Gastrocnemius medialis (tissue), 4 donors: ENCODE measurements around the gene MED27. TPM values are rescaled to one million over a fixed set of nuclear protein-coding genes. Genes with fewer than 3 reads are reported as not detected.

Experiments
- ATAC-seq, 2 donors: fragments of 150-250 bp; one replicate each; pipeline ENCODE4 v1.9.1; 2016
- DNase-seq, 2 donors: peaks; one replicate each; pipeline ENCODE4 v3.0.0-alpha.2; 2019
- H3K27ac ChIP-seq, 4 donors: fragments of 200-600 bp; sonication (generic); 1 replicate in 1 of 4; 2 replicates in 3 of 4; pipeline ENCODE4 v1.5.1; 2016 to 2018; ENCODE audit warnings: mild to moderate bottlenecking in 2 of 4, moderate library complexity in 1 of 4
- H3K27me3 ChIP-seq, 3 donors: fragments of 200-600 bp; sonication (generic) in 2 of 3; 1 replicate in 1 of 3; 2 replicates in 2 of 3; pipeline versions ENCODE4 v1.5.1 to v1.6.0; 2016 to 2019; ENCODE audit warnings: mild to moderate bottlenecking in 1 of 3, moderate library complexity in 1 of 3
- H3K36me3 ChIP-seq, 2 donors: fragments of 200-600 bp; sonication (generic) in 1 of 2; one replicate each; pipeline ENCODE4 v1.5.1; 2017 to 2018
- H3K4me1 ChIP-seq, 2 donors: fragments of 200-600 bp; sonication (generic) in 1 of 2; one replicate each; pipeline ENCODE4 v1.5.1; 2016 to 2017; ENCODE audit warnings: mild to moderate bottlenecking in 2 of 2
- H3K4me3 ChIP-seq, 4 donors: fragments of 200-600 bp; sonication (generic) in 3 of 4; 1 replicate in 1 of 4; 2 replicates in 3 of 4; pipeline ENCODE4 v1.5.1; 2016 to 2019; ENCODE audit warnings: mild to moderate bottlenecking in 2 of 4
- H3K9me3 ChIP-seq, 3 donors: fragments of 200-600 bp; sonication (generic) in 2 of 3; 1 replicate in 1 of 3; 2 replicates in 2 of 3; pipeline ENCODE4 v1.5.1; 2016 to 2019
- CTCF ChIP-seq, 5 experiments: fragments of 450-650 bp in 3 of 5; fragments of 200-600 bp in 2 of 5; sonication (generic) in 2 of 5; IDR thresholded peaks in 4 of 5; conservative IDR thresholded peaks in 1 of 5; 1 replicate in 4 of 5; 2 replicates in 1 of 5; pipeline ENCODE4 v1.5.1; 2016 to 2019; ENCODE audit warnings: antibody characterized with exemption in 5 of 5, mild to moderate bottlenecking in 3 of 5, moderate library complexity in 3 of 5
- POLR2A ChIP-seq, 2 donors: fragments of 450-650 bp; IDR thresholded peaks; one replicate each; pipeline ENCODE4 v1.6.1; 2017; ENCODE audit warnings: antibody characterized with exemption in 2 of 2, mild to moderate bottlenecking in 2 of 2, moderate library complexity in 2 of 2
- in situ Hi-C, 4 donors: fragments of 200-750 bp; cut with MboI; loops; one replicate each; pipeline versions ENCODE4 v1.15.0 to v1.8.0; 2017; ENCODE audit warnings: low sequenced_read_pairs in 4 of 4
- intact Hi-C: fragments of 100-400 bp; cut with DNase I; formaldehyde crosslinking; loops from one replicate; pipeline ENCODE4 v1.15.1; 2023; ENCODE audit warnings: low total_unique reads
- total RNA-seq, 4 donors: library from RNA; depleted of rRNA; stranded (reverse); fragments of >200 nt; gene quantifications; one replicate each; pipeline versions ENCODE4 v1.1.0 to v1.2.3, GENCODE V29; 2016

MED27 gene
- total RNA-seq, 4 donors from 2014 or later, result 11.6 to 20.3 (median 13.9) TPM

- no peaks in the 10 kb centered on the region for H3K36me3 ChIP-seq
- peaks cover 15 to 27% of the 10 kb centered on the region in 2 donors for H3K4me1 ChIP-seq
- intact Hi-C loops, result no loop called here
- no peak for DNase-seq
- no peaks in the 10 kb centered on the region for H3K9me3 ChIP-seq
- no peaks in the 10 kb centered on the region for H3K27me3 ChIP-seq
- TF ChIP-seq CTCF (IDR thresholded peaks at IDR 0.05 in 4 of 5, conservative IDR thresholded peaks at IDR 0.05 in 1 of 5) (no peak), POLR2A (IDR thresholded peaks at IDR 0.05) (no peak)
- no peak for ATAC-seq
- in situ Hi-C loops, result no loop called here
- H3K27ac ChIP-seq, result no peak overlapping the region
- H3K4me3 ChIP-seq, result no peak overlapping the region
These were observed 22.7 kb downstream of the MED27 start for GRCh38 chr9:132056717-132057560.

- H3K4me1 ChIP-seq, result peaks cover 14 to 27% of the 10 kb centered on the region in 2 donors
- in situ Hi-C loops, result no loop called here
- H3K36me3 ChIP-seq, result no peaks in the 10 kb centered on the region
- no peak for TF ChIP-seq CTCF (IDR thresholded peaks at IDR 0.05 in 4 of 5, conservative IDR thresholded peaks at IDR 0.05 in 1 of 5)
- no peak for TF ChIP-seq POLR2A (IDR thresholded peaks at IDR 0.05)
- no peak overlapping the region for H3K27ac ChIP-seq
- H3K27me3 ChIP-seq, result no peaks in the 10 kb centered on the region
- DNase-seq (no peak), ATAC-seq (no peak)
- H3K9me3 ChIP-seq, result no peaks in the 10 kb centered on the region
- H3K4me3 ChIP-seq, result no peak overlapping the region
- intact Hi-C loops, result no loop called here
These were observed 23.9 kb downstream of the MED27 start for GRCh38 chr9:132055756-132056155.

- Histone ChIP-seq H3K4me1 (peaks cover 28 to 36% of the 10 kb centered on the region in 2 donors), H3K27me3 (no peaks in the 10 kb centered on the region), H3K9me3 (no peaks in the 10 kb centered on the region), H3K4me3 (no peak overlapping the region), H3K36me3 (no peaks in the 10 kb centered on the region), H3K27ac (no peak overlapping the region)
- DNase-seq (no peak), ATAC-seq (no peak)
- in situ Hi-C loops (no loop called here), intact Hi-C loops (no loop called here)
- TF ChIP-seq CTCF (IDR thresholded peaks at IDR 0.05 in 4 of 5, conservative IDR thresholded peaks at IDR 0.05 in 1 of 5) (no peak), POLR2A (IDR thresholded peaks at IDR 0.05) (no peak)
These were observed 25.6 kb downstream of the MED27 start for GRCh38 chr9:132054024-132054423.

GRCh38 chr9:132049900-132050299, 29.8 kb downstream of the MED27 start:
- in situ Hi-C loops, result no loop called here
- intact Hi-C loops, result no loop called here
- Histone ChIP-seq H3K27ac (no peak overlapping the region), H3K36me3 (no peaks in the 10 kb centered on the region), H3K4me3 (no peak overlapping the region), H3K4me1 (peaks cover 31 to 48% of the 10 kb centered on the region in 2 donors), H3K9me3 (no peaks in the 10 kb centered on the region), H3K27me3 (no peaks in the 10 kb centered on the region)
- ATAC-seq (no peak), DNase-seq (no peak)
- TF ChIP-seq POLR2A (IDR thresholded peaks at IDR 0.05) (no peak), CTCF (IDR thresholded peaks at IDR 0.05 in 4 of 5, conservative IDR thresholded peaks at IDR 0.05 in 1 of 5) (no peak)
